OCI-LY7 (cell line): ENCODE data around the gene SPATA2. TPM values are rescaled to one million over a fixed set of nuclear protein-coding genes. Genes with fewer than 3 reads are reported as not detected.

ENCODE experiments used
- BruUV-seq: library from RNA; stranded (reverse); fragments of 400-500 nt; replicated peaks from 2 replicates; lab custom pipeline; 2021; lab: Mats Ljungman, UMichigan
- CTCF ChIA-PET: fragments of 300-600 bp; sonication (Branson Sonifier 250); formaldehyde crosslinking; loops from one replicate; lab custom pipeline; 2022; ENCODE audit warnings: antibody characterized with exemption; ENCODE audit not compliant: unreplicated experiment; lab: Charles Lee
- POLR2A ChIA-PET: fragments of 300-600 bp; sonication (Branson Sonifier 250); formaldehyde crosslinking; loops from one replicate; lab custom pipeline; 2022; ENCODE audit warnings: antibody characterized with exemption; lab: Charles Lee
- DNase-seq: peaks from one replicate; pipeline ENCODE4 v3.0.0-alpha.2; 2015; ENCODE audit warnings: low spot score
- H2AFZ ChIP-seq: fragments of 200-600 bp; sonication (generic), shearing (Covaris generic); 2 replicates; pipeline ENCODE4 v1.6.1; 2014; ENCODE audit warnings: mild to moderate bottlenecking, antibody characterized with exemption, low read length, moderate library complexity
- H3K27ac ChIP-seq: fragments of 200-600 bp; sonication (generic); 2 replicates; pipeline ENCODE4 v1.5.1; 2014; ENCODE audit warnings: mixed run types, low read depth, mild to moderate bottlenecking, moderate library complexity, low read length, inconsistent platforms; ENCODE audit not compliant: poor library complexity, severe bottlenecking
- H3K36me3 ChIP-seq: fragments of 200-600 bp; sonication (generic); 2 replicates; pipeline ENCODE4 v1.6.1; 2014; ENCODE audit warnings: mild to moderate bottlenecking, antibody characterized with exemption, low read length, moderate library complexity, mixed read lengths; ENCODE audit not compliant: insufficient read depth
- H3K4me1 ChIP-seq: fragments of 200-600 bp; sonication (generic); 2 replicates; pipeline ENCODE4 v1.5.1; 2014; ENCODE audit warnings: mild to moderate bottlenecking, low read length; ENCODE audit not compliant: insufficient read depth, poor library complexity, severe bottlenecking
- H3K4me2 ChIP-seq: fragments of 200-600 bp; sonication (generic); 2 replicates; pipeline ENCODE4 v1.6.1; 2014; ENCODE audit warnings: mild to moderate bottlenecking, low read length
- H3K4me3 ChIP-seq: fragments of 200-600 bp; sonication (generic); 2 replicates; pipeline ENCODE4 v1.5.1; 2014; ENCODE audit warnings: mild to moderate bottlenecking, low read depth, low read length; ENCODE audit not compliant: poor library complexity, severe bottlenecking
- H3K79me2 ChIP-seq: fragments of 200-600 bp; sonication (generic); 2 replicates; pipeline ENCODE4 v1.6.1; 2016; ENCODE audit warnings: low read depth, mild to moderate bottlenecking, low read length, moderate library complexity, mixed read lengths; ENCODE audit not compliant: insufficient read depth
- H3K9me2 ChIP-seq: fragments of 200-600 bp; sonication (generic); 2 replicates; pipeline ENCODE4 v1.6.1; 2016; ENCODE audit warnings: mild to moderate bottlenecking, low read length, mixed read lengths; ENCODE audit not compliant: insufficient read depth
- H3K9me3 ChIP-seq: fragments of 200-600 bp; sonication (generic); 2 replicates; pipeline ENCODE4 v1.6.1; 2014; ENCODE audit warnings: mild to moderate bottlenecking, mixed run types, low read length, mixed read lengths
- H4K20me1 ChIP-seq: fragments of 200-600 bp; sonication (generic); 2 replicates; pipeline ENCODE4 v1.6.1; 2014; ENCODE audit warnings: mild to moderate bottlenecking, antibody characterized with exemption, low read length, moderate library complexity, mixed read lengths; ENCODE audit not compliant: insufficient read depth
- EZH2phosphoT487 ChIP-seq: fragments of 200-600 bp; sonication (generic); IDR thresholded peaks from 2 replicates; pipeline ENCODE4 v1.6.1; 2018; ENCODE audit warnings: low read depth, borderline replicate concordance, mild to moderate bottlenecking, mixed run types, antibody characterized with exemption, low read length, moderate library complexity, mixed read lengths
- intact Hi-C: fragments of 100-400 bp; cut with micrococcal nuclease; formaldehyde crosslinking; loops from one replicate; pipeline ENCODE4 v1.10.0; 2022; ENCODE audit not compliant: unreplicated experiment
- total RNA-seq, 2 experiments: library from RNA; depleted of rRNA in 1 of 2; stranded (reverse); fragments of >200 nt in 1 of 2; shearing (Covaris generic) in 1 of 2; gene quantifications; 2 replicates each; pipeline ENCODE4 v1.2.3, GENCODE V29; 2014 to 2022
- TF ChIP-seq, protein P1 (sequence below): fragments of 200-600 bp; sonication (generic); conservative IDR thresholded peaks from 2 replicates; pipeline ENCODE4 v1.5.1; 2014; ENCODE audit warnings: mild to moderate bottlenecking, antibody characterized with exemption, low read length, moderate library complexity, mixed read lengths

The SPATA2 gene
- total RNA-seq, 2 experiments from 2014 or later: 3.9 to 8.1 TPM

DNA sequence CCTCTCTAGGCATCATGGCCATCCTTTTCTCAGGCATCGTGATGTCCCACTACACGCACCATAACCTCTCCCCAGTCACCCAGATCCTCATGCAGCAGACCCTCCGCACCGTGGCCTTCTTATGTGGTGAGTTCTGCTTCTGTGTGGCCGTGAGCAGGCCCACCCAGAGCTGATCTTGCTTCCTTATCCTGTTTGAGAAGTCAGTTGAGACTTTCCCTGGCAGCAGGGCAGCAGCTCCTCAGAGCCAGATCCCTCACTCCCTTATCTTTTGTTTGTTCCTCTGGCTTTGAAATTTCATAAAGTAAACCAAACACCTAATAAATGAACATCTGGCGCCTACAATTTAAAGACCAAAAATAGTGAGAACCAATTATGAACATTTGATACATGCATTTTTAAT, 40.6 kb downstream of the SPATA2 start:
- H2AFZ ChIP-seq: no peak overlapping the region
- H3K4me2 ChIP-seq: no peak overlapping the region
- ChIA-PET POLR2A (no interaction called here), CTCF (no interaction called here)
- no peak for TF ChIP-seq EZH2phosphoT487
- TF ChIP-seq, protein P1, sequence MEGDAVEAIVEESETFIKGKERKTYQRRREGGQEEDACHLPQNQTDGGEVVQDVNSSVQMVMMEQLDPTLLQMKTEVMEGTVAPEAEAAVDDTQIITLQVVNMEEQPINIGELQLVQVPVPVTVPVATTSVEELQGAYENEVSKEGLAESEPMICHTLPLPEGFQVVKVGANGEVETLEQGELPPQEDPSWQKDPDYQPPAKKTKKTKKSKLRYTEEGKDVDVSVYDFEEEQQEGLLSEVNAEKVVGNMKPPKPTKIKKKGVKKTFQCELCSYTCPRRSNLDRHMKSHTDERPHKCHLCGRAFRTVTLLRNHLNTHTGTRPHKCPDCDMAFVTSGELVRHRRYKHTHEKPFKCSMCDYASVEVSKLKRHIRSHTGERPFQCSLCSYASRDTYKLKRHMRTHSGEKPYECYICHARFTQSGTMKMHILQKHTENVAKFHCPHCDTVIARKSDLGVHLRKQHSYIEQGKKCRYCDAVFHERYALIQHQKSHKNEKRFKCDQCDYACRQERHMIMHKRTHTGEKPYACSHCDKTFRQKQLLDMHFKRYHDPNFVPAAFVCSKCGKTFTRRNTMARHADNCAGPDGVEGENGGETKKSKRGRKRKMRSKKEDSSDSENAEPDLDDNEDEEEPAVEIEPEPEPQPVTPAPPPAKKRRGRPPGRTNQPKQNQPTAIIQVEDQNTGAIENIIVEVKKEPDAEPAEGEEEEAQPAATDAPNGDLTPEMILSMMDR: no peak
- no peaks in the 10 kb centered on the region for H3K79me2 ChIP-seq
- DNase-seq: no peak
- no peaks in the 10 kb centered on the region for H3K9me2 ChIP-seq
- H4K20me1 ChIP-seq: no peaks in the 10 kb centered on the region
- H3K36me3 ChIP-seq: peaks cover 38% of the 10 kb centered on the region
- no peaks in the 10 kb centered on the region for H3K9me3 ChIP-seq
- no peak overlapping the region for H3K4me3 ChIP-seq
- intact Hi-C loops: no loop called here
- no peaks in the 10 kb centered on the region for H3K4me1 ChIP-seq
- no peak overlapping the region for H3K27ac ChIP-seq
- BruUV-seq: no TSS peak

DNA sequence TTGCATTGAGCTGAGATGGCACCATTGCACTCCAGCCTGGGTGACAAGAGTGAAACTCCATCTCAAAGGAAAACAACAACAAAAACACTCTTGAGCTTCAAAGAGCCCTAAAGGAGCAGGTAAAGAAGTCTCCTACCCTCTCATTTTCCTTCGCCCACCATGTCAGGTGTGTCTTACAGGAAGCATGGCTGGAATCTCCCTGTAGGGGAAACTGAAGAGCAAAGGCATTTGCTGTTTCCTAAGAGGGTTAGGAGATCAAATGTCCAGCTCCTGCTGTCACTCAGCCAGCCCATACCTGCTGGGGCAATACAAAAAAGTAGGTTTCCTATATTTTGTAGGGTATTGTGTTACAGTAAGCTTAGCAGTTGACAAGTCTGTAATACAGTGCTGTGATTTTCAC, 43.3 kb downstream of the SPATA2 start:
- H4K20me1 ChIP-seq: no peaks in the 10 kb centered on the region
- DNase-seq: no peak
- CTCF ChIA-PET: no interaction called here
- peaks cover 31% of the 10 kb centered on the region for H3K36me3 ChIP-seq
- no peak overlapping the region for H3K4me2 ChIP-seq
- no peak overlapping the region for H2AFZ ChIP-seq
- no peaks in the 10 kb centered on the region for H3K4me1 ChIP-seq
- POLR2A ChIA-PET: interaction anchor here (0.6 to 1.1 kb wide), 2 partner anchors 13 to 26 kb away, joined by 3 read pairs; no protein-coding TSS in a partner anchor
- no TSS peak for BruUV-seq
- intact Hi-C loops: no loop called here
- no peak overlapping the region for H3K4me3 ChIP-seq
- H3K9me3 ChIP-seq: no peaks in the 10 kb centered on the region
- TF ChIP-seq, protein P1: no peak
- no peak for TF ChIP-seq EZH2phosphoT487
- H3K9me2 ChIP-seq: no peaks in the 10 kb centered on the region
- H3K27ac ChIP-seq: no peak overlapping the region
- no peaks in the 10 kb centered on the region for H3K79me2 ChIP-seq

DNA sequence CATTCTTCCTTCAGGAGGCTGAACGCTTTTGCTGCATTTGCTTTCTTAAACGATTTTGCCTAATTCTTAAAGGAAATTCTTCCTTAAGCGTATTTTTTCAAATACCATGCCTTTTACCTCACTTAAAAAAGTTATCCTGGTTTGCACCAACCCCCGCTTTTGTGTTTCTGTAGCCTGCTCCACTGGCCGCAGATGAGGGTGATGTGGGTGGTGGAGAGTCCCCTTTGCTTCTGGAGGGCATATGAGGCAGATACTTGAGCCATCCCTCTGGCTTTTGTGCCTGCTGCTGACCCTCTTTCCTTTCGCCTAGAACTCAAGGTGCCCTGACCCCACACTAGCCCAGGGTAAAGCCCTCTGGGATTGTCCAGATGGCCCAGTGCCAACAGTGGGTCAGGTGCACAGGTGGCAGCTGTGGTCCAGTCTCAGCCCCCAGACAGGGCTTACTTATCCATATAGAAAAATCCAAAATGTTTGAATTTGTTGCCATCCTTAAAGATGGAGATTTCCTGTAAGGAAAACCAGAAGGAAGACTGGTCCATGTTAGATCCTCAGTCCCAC, 43.9 kb downstream of the SPATA2 start:
- Histone ChIP-seq H3K79me2 (no peaks in the 10 kb centered on the region), H3K4me2 (no peak overlapping the region), H3K4me1 (no peaks in the 10 kb centered on the region), H3K9me2 (no peaks in the 10 kb centered on the region), H4K20me1 (no peaks in the 10 kb centered on the region), H2AFZ (no peak overlapping the region), H3K9me3 (no peaks in the 10 kb centered on the region), H3K36me3 (peaks cover 29% of the 10 kb centered on the region; the same call in 1 of the 2 replicates), H3K27ac (no peak overlapping the region), H3K4me3 (no peak overlapping the region)
- intact Hi-C loops: no loop called here
- CTCF ChIA-PET: no interaction called here
- TF ChIP-seq, protein P1: no peak
- no peak for TF ChIP-seq EZH2phosphoT487
- no TSS peak for BruUV-seq
- POLR2A ChIA-PET: no interaction called here
- no peak for DNase-seq
